SK-N-DZ (cell line): ENCODE data around the gene WASHC3.

Source experiments
- DNase-seq: peaks from one replicate; pipeline ENCODE4 v3.0.0-alpha.2; 2015; ENCODE audit warnings: low spot score

Gene WASHC3

DNA sequence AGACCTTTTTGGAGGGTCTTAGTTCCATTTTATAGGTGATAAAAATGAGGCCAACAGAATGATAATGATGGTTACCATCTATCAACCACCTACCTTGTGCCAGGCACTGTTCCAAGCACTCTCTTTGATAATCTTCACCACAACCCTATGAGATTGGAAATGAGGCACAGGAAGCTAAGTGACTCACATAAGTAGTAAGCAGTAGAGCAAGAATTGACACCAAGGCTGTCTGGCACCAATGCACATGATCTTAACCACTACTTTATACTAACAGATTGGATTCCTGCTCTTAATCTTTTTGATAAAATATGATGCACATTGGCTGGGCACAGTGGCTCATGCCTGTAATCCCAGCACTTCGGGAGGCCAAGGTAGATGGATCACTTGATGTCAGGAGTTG, 93.0 kb downstream of the WASHC3 start:
- DNase-seq, result no peak

GRCh38 chr12:101967506-101967905, 94.3 kb downstream of the WASHC3 start:
- no peak for DNase-seq

GRCh38 chr12:101966496-101966895, 95.3 kb downstream of the WASHC3 start:
- no peak for DNase-seq

GRCh38 chr12:101963697-101964096, 98.1 kb downstream of the WASHC3 start:
- no peak for DNase-seq
